NCI-H82 treated with DMSO at 0.1 percent for 48 hours (cell line): ENCODE results near the gene STAMBPL1.
A peak's percentile ranks its signal among the peaks of the same experiment; 100 is the strongest.

Experiments
- DNase-seq: peaks from one replicate; lab custom pipeline; 2025; ENCODE audit not compliant: unreplicated experiment; lab: John Stamatoyannopoulos, UW

Gene STAMBPL1

GRCh38 chr10:88892222-88892967 lies 12.3 kb downstream of the STAMBPL1 start:
- DNase-seq, result no peak

GRCh38 chr10:88893611-88894010 lies 13.6 kb downstream of the STAMBPL1 start:
- no peak for DNase-seq

- no peak for DNase-seq
These were observed 15.2 kb downstream of the STAMBPL1 start for GRCh38 chr10:88895250-88895649.

GRCh38 chr10:88896372-88896993 lies 16.4 kb downstream of the STAMBPL1 start:
- no peak for DNase-seq

GRCh38 chr10:88896994-88897853 lies 17.2 kb downstream of the STAMBPL1 start:
- DNase-seq, result peak; percentile 25

- DNase-seq, result no peak
These were observed 18.7 kb downstream of the STAMBPL1 start for GRCh38 chr10:88898727-88899126.

GRCh38 chr10:88899886-88900285 lies 19.8 kb downstream of the STAMBPL1 start:
- no peak for DNase-seq

GRCh38 chr10:88901206-88901983 lies 21.4 kb downstream of the STAMBPL1 start:
- DNase-seq, result no peak

GRCh38 chr10:88901984-88902789 lies 22.1 kb downstream of the STAMBPL1 start:
- no peak for DNase-seq

- DNase-seq, result no peak
These were observed 23.7 kb downstream of the STAMBPL1 start for GRCh38 chr10:88903715-88904114.

GRCh38 chr10:88906921-88907320 lies 26.9 kb downstream of the STAMBPL1 start:
- no peak for DNase-seq

- peak; percentile 39 for DNase-seq
These were observed 28.1 kb downstream of the STAMBPL1 start for GRCh38 chr10:88908194-88908593.

GRCh38 chr10:88911116-88911515 lies 31.1 kb downstream of the STAMBPL1 start:
- DNase-seq, result peak; percentile 9

- no peak for DNase-seq
These were observed 31.8 kb downstream of the STAMBPL1 start for GRCh38 chr10:88911851-88912250.

GRCh38 chr10:88913127-88913526 lies 33.1 kb downstream of the STAMBPL1 start:
- peak; percentile 86 for DNase-seq

- peak; percentile 37 for DNase-seq
These were observed 33.7 kb downstream of the STAMBPL1 start for GRCh38 chr10:88913788-88914187.

GRCh38 chr10:88915781-88916180 lies 35.7 kb downstream of the STAMBPL1 start:
- no peak for DNase-seq

GRCh38 chr10:88916231-88916630 lies 36.2 kb downstream of the STAMBPL1 start:
- no peak for DNase-seq

GRCh38 chr10:88916986-88917385 lies 36.9 kb downstream of the STAMBPL1 start:
- DNase-seq, result no peak
